GM23248 (cell line): Measurements from ENCODE around the gene CCDC167. TPM values are rescaled to one million over a fixed set of nuclear protein-coding genes. Genes with fewer than 3 reads are reported as not detected.

ENCODE experiments used
- DNase-seq: peaks from one replicate; pipeline ENCODE4 v3.0.0-alpha.2; 2015
- H2AFZ ChIP-seq: fragments of 200-600 bp; sonication (generic); 2 replicates; pipeline ENCODE4 v1.6.1; 2016; ENCODE audit warnings: antibody characterized with exemption
- H3F3A ChIP-seq: fragments of 200-600 bp; sonication (generic); 2 replicates; pipeline ENCODE4 v1.6.1; 2016; ENCODE audit warnings: mild to moderate bottlenecking, antibody characterized with exemption, mixed run types; ENCODE audit not compliant: insufficient read depth
- H3K27ac ChIP-seq: fragments of 200-600 bp; sonication (generic); 2 replicates; pipeline ENCODE4 v1.5.1; 2016; ENCODE audit warnings: mild to moderate bottlenecking
- H3K27me3 ChIP-seq: fragments of 200-600 bp; sonication (generic); replicated peaks from 2 replicates; pipeline ENCODE4 v1.6.1; 2016; ENCODE audit warnings: mild to moderate bottlenecking; ENCODE audit not compliant: insufficient read depth
- H3K36me3 ChIP-seq: fragments of 200-600 bp; sonication (generic); 2 replicates; pipeline ENCODE4 v1.6.1; 2016; ENCODE audit warnings: low read depth, mild to moderate bottlenecking
- H3K4me1 ChIP-seq: fragments of 200-600 bp; sonication (generic); 2 replicates; pipeline ENCODE4 v1.6.1; 2016; ENCODE audit warnings: mild to moderate bottlenecking; ENCODE audit not compliant: insufficient read depth
- H3K4me2 ChIP-seq: fragments of 200-600 bp; sonication (generic); one replicate; pipeline ENCODE4 v1.6.1; 2016; ENCODE audit warnings: mild to moderate bottlenecking; ENCODE audit not compliant: unreplicated experiment
- H3K4me3 ChIP-seq: fragments of 200-600 bp; sonication (generic); 2 replicates; pipeline ENCODE4 v1.5.1; 2016; ENCODE audit warnings: mild to moderate bottlenecking
- H3K79me2 ChIP-seq: fragments of 200-600 bp; sonication (generic); 2 replicates; pipeline ENCODE4 v1.6.1; 2016; ENCODE audit warnings: mild to moderate bottlenecking; ENCODE audit not compliant: insufficient read depth
- H3K9ac ChIP-seq: fragments of 200-600 bp; sonication (generic); 2 replicates; pipeline ENCODE4 v1.6.1; 2016; ENCODE audit warnings: mild to moderate bottlenecking
- H3K9me2 ChIP-seq: fragments of 200-600 bp; sonication (generic); 2 replicates; pipeline ENCODE4 v1.6.1; 2016; ENCODE audit warnings: mixed run types, mild to moderate bottlenecking, moderate library complexity; ENCODE audit not compliant: insufficient read depth
- H3K9me3 ChIP-seq: fragments of 200-600 bp; sonication (generic); one replicate; pipeline ENCODE4 v1.6.1; 2017; ENCODE audit warnings: low read depth
- H4K20me1 ChIP-seq: fragments of 200-600 bp; sonication (generic); 2 replicates; pipeline ENCODE4 v1.6.0; 2016; ENCODE audit not compliant: insufficient read depth
- EZH2 ChIP-seq: fragments of 200-600 bp; sonication (generic); IDR thresholded peaks from 2 replicates; pipeline ENCODE4 v1.6.1; 2018; ENCODE audit warnings: antibody characterized with exemption, mild to moderate bottlenecking; ENCODE audit not compliant: insufficient read depth, poor library complexity, severe bottlenecking
- EZH2phosphoT487 ChIP-seq: fragments of 200-600 bp; sonication (generic); IDR thresholded peaks from 2 replicates; pipeline ENCODE4 v1.6.1; 2018; ENCODE audit warnings: antibody characterized with exemption, moderate library complexity, mild to moderate bottlenecking, low read depth; ENCODE audit not compliant: insufficient read depth
- WGBS, 2 experiments: methylation state at CpG; one replicate each; pipeline ENCODE4 v1.1.6; 2015 to 2017; ENCODE audit warnings: low lambda C conversion rate in 2 of 2, low coverage in 1 of 2; ENCODE audit errors: missing lambda C conversion rate in 2 of 2; 5-methylcytosine and 5-hydroxymethylcytosine counted together
- in situ Hi-C: fragments of 300-500 bp; cut with MboI; formaldehyde crosslinking; loops from 2 replicates; pipeline ENCODE4 v1.15.0; 2020
- polyA plus RNA-seq: library from polyadenylated mRNA; unstranded; fragments of >200 nt; fragmentation: Nextera tagmentation; extraction: Ambion mirVana; gene quantifications from 2 replicates; pipeline ENCODE4 v1.2.1, GENCODE V29; 2016
- total RNA-seq: library from RNA; depleted of rRNA; stranded (reverse); fragments of >200 nt; shearing (Covaris generic); gene quantifications from 2 replicates; pipeline ENCODE4 v1.2.3, GENCODE V29; 2014

The CCDC167 gene
- total and polyA plus RNA-seq, 2 experiments from 2014 or later, result 35.8 to 51.0 TPM

DNA sequence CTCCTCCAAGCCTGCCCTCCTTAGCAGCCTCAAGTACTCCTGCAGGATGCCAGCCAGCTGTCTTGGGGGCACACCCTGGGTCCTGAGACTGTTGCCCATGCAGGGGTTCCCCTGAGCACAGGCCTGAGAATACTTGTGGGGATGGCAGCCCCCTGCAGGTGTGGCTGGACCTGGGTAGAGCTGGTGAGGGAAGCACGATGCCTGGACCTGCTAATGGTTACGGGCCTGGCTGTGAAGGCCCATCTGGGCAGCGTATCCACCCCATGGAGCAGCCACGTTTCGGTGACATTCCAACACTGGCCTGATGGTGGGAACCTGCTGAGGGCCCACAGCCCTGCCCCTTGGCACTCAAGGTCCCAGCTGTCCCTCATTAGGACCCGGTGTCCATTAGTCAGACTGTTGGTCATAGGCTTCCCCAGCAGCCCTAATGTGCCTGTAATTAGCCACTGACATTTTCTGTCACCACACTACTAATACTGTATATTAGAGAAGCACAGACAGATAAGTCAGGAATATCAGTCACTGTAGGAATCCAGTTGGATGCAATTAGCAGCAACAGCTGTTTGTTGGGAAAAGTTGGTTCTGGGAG is 20.3 kb downstream of the CCDC167 start:
- Histone ChIP-seq H3K4me1 (no peaks in the 10 kb centered on the region), H3K27me3 (no peaks in the 10 kb centered on the region), H3K79me2 (no peaks in the 10 kb centered on the region), H3K27ac (no peak overlapping the region), H3F3A (no peaks in the 10 kb centered on the region), H4K20me1 (no peaks in the 10 kb centered on the region), H3K36me3 (peaks cover 2% of the 10 kb centered on the region; the same call in 1 of the 2 replicates), H3K9me3 (no peaks in the 10 kb centered on the region), H3K4me3 (no peak overlapping the region), H3K9me2 (no peaks in the 10 kb centered on the region), H2AFZ (no peak overlapping the region), H3K4me2 (no peak overlapping the region), H3K9ac (no peak overlapping the region)
- 78 to 79% methylated on average over 6 of the region's 6 CpGs for WGBS, 2 experiments
- DNase-seq, result peak; percentile 15
- in situ Hi-C loops, result no loop called here
- no peak for TF ChIP-seq EZH2phosphoT487
- TF ChIP-seq EZH2, result no peak

DNA sequence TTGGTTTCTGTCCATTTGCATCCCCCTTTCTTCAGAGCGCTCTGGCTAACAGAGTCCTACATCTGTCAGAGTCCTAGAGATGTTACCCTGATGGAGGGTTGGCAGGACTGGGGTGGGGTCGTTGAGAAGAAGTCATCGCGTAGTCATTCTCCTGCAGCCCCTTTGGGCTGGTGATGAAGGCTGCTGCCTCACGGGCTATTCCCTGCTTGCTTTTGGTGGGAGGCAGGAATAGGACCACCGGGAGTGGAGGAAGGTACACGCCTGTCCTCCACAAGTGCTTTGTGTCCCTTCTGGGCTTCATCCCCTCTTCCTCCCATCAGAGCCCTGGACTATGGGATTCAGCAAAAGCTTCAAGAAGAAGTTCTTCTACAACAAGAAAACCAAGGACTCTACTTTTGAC is 20.9 kb downstream of the CCDC167 start:
- Histone ChIP-seq H3K4me3 (no peak overlapping the region), H3K4me2 (no peak overlapping the region), H3K36me3 (peaks cover 7% of the 10 kb centered on the region; the same call in 1 of the 2 replicates), H3K79me2 (no peaks in the 10 kb centered on the region), H3K9ac (no peak overlapping the region), H3F3A (no peaks in the 10 kb centered on the region), H3K9me3 (no peaks in the 10 kb centered on the region), H3K9me2 (no peaks in the 10 kb centered on the region), H3K4me1 (no peaks in the 10 kb centered on the region), H3K27me3 (no peaks in the 10 kb centered on the region), H4K20me1 (no peaks in the 10 kb centered on the region), H2AFZ (no peak overlapping the region), H3K27ac (no peak overlapping the region)
- in situ Hi-C loops, result no loop called here
- TF ChIP-seq EZH2, result no peak
- no peak for TF ChIP-seq EZH2phosphoT487
- WGBS, 2 experiments, result 85 to 86% methylated on average over 7 of the region's 7 CpGs
- DNase-seq, result no peak

DNA sequence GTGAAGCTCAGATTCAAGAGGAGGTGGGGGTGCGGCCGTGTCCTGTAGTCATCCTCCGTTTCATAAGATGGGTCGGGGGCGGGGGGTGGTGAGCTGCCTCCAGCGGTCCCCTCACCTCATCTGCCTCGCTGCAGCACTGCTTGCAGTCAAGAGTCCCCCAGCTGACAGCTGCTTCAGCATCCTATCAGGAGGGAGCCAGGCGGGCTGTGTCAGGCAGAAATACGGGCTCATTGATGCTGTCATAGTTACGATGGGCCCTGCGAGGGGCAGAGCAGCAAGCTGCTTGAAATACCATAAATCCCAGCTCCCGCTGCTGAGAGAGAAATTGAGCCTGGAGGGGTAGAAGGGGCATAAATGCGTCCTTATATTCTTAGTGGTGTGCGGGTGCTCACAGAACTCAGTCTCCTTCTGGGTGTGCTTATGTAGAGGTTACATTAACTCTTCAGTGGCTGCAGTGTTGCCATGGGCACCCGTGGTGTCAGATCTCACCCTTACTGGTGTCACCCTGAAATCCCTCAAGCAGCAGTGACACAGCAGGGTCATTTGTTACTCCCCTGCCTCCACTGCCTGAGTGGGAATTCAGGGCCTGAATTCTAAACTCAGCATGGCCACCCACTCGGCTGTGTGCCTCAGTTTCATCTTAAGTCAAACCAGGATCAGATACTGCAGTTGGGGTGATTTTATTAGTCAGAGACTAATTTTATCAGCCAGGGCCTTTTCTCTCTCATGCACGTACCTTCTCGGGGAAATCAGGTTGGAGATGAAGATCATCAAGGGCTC is 21.8 kb downstream of the CCDC167 start:
- H3K4me1 ChIP-seq, result no peaks in the 10 kb centered on the region
- no peaks in the 10 kb centered on the region for H4K20me1 ChIP-seq
- H3K9me2 ChIP-seq, result no peaks in the 10 kb centered on the region
- H3F3A ChIP-seq, result no peaks in the 10 kb centered on the region
- DNase-seq, result no peak
- H3K27ac ChIP-seq, result no peak overlapping the region
- no peak for TF ChIP-seq EZH2
- TF ChIP-seq EZH2phosphoT487, result no peak
- no peak overlapping the region for H3K4me3 ChIP-seq
- no peaks in the 10 kb centered on the region for H3K79me2 ChIP-seq
- H3K9me3 ChIP-seq, result no peaks in the 10 kb centered on the region
- H3K9ac ChIP-seq, result no peak overlapping the region
- in situ Hi-C loops, result no loop called here
- WGBS, 2 experiments, result 87 to 88% methylated on average over 13 to 18 of the region's 18 CpGs
- no peak overlapping the region for H3K4me2 ChIP-seq
- no peak overlapping the region for H2AFZ ChIP-seq
- no peaks in the 10 kb centered on the region for H3K27me3 ChIP-seq
- H3K36me3 ChIP-seq, result peaks cover 7% of the 10 kb centered on the region; the same call in 1 of the 2 replicates

DNA sequence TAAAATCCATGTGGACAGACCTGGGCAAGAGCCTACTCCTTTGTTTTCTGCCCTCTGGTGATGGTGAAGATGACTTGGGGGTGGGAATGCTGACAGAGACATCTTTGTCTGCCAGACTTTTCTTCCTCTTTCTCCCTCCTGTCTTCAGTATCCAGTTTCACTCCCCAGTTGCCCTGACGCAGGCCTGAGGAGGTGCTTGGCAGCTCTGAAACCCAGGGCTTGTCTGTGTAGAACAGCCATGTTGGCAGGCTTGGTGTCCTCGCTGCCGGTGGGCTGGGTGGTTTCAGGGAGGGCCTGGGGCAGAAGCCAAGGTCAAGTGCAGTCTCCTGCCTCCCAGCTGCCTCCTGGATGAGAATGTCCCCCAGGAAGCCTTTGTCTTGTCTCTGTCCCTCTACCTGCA is 22.5 kb downstream of the CCDC167 start:
- Histone ChIP-seq H3K9me3 (no peaks in the 10 kb centered on the region), H3K79me2 (no peaks in the 10 kb centered on the region), H3F3A (no peaks in the 10 kb centered on the region), H3K4me3 (no peak overlapping the region), H2AFZ (no peak overlapping the region), H3K4me1 (no peaks in the 10 kb centered on the region), H3K27ac (no peak overlapping the region), H3K9ac (no peak overlapping the region), H3K4me2 (no peak overlapping the region), H4K20me1 (no peaks in the 10 kb centered on the region), H3K36me3 (peaks cover 7% of the 10 kb centered on the region; the same call in 1 of the 2 replicates), H3K9me2 (no peaks in the 10 kb centered on the region), H3K27me3 (no peaks in the 10 kb centered on the region)
- 44 to 48% methylated on average over 3 of the region's 3 CpGs for WGBS, 2 experiments
- DNase-seq, result no peak
- in situ Hi-C loops, result no loop called here
- TF ChIP-seq EZH2 (no peak), EZH2phosphoT487 (no peak)
